Mucosa of stomach (tissue), 1 donor: ENCODE measurements around the gene POMP.
A peak's percentile ranks its signal among the peaks of the same experiment; 100 is the strongest.

Experiments
- H3K27me3 ChIP-seq: one replicate; pipeline ENCODE4 v1.7.0; 2013; ENCODE audit warnings: mild to moderate bottlenecking, low read length; ENCODE audit not compliant: control insufficient read depth, insufficient read depth
- H3K36me3 ChIP-seq: one replicate; pipeline ENCODE4 v1.7.0; 2013; ENCODE audit warnings: low read length; ENCODE audit not compliant: control insufficient read depth, insufficient read depth
- H3K4me1 ChIP-seq: one replicate; pipeline ENCODE4 v1.7.0; 2013; ENCODE audit warnings: mild to moderate bottlenecking, low read length; ENCODE audit not compliant: control insufficient read depth, insufficient read depth
- H3K4me3 ChIP-seq: one replicate; pipeline ENCODE4 v1.7.0; 2013; ENCODE audit warnings: low read length
- H3K9ac ChIP-seq: one replicate; pipeline ENCODE4 v1.7.0; 2013; ENCODE audit warnings: mild to moderate bottlenecking, low read length, moderate library complexity
- H3K9me3 ChIP-seq: one replicate; pipeline ENCODE4 v1.7.0; 2013; ENCODE audit warnings: mild to moderate bottlenecking, low read length, moderate library complexity; ENCODE audit not compliant: control insufficient read depth
- donor health status: Pancreatic carcinoma.

The POMP gene

DNA sequence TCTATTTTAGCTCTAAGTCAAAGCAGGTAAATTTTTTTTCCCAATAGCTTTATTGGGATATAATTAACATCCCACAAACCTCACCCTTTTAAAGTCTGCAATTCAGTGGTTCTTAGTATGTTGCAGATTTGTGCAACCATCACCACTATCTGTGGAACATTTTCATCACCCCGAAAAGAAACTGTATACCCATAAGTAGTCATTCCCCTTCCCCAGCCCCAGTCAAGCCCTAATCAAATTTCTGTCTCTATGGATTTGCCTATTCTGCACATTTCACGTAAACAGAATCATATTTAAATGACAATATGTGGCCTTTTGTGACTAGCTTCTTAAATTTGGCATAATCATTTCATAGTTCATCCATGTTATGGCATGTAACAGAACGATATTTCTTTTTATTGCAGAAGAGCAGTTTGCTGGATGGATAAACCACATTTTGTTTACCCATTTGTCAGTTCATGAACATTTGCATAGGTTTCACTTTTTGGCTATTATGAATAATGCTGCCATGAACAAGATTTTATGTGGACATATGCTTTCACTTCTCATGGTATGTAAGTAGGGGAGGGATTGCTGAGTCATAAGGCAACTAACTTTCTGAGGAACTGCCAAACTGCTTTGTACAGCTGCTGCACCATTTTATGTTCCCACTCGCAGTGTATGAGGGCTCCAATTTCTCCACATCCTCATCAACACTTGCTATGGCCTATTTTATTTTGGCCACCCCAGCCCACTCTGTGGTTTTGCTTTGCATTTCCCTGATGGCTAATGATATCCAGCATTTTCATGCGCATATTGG, 48.9 kb downstream of the POMP start:
- Histone ChIP-seq H3K4me1 (peaks cover 5% of the 10 kb centered on the region), H3K9me3 (no peaks in the 10 kb centered on the region), H3K9ac (no peak overlapping the region), H3K27me3 (no peaks in the 10 kb centered on the region), H3K36me3 (no peaks in the 10 kb centered on the region), H3K4me3 (no peak overlapping the region)

- H3K36me3 ChIP-seq: no peaks in the 10 kb centered on the region
- H3K27me3 ChIP-seq: no peaks in the 10 kb centered on the region
- no peaks in the 10 kb centered on the region for H3K9me3 ChIP-seq
- no peak overlapping the region for H3K4me3 ChIP-seq
- peaks cover 5% of the 10 kb centered on the region for H3K4me1 ChIP-seq
- no peak overlapping the region for H3K9ac ChIP-seq
Measured at GRCh38 chr13:28710161-28710560, 51.2 kb downstream of the POMP start.

- Histone ChIP-seq H3K9ac (no peak overlapping the region), H3K27me3 (no peaks in the 10 kb centered on the region), H3K36me3 (no peaks in the 10 kb centered on the region), H3K9me3 (no peaks in the 10 kb centered on the region), H3K4me1 (peaks cover 18% of the 10 kb centered on the region), H3K4me3 (no peak overlapping the region)
Measured at GRCh38 chr13:28714651-28715050, 55.7 kb downstream of the POMP start.

- H3K36me3 ChIP-seq: no peaks in the 10 kb centered on the region
- H3K4me3 ChIP-seq: no peak overlapping the region
- H3K9ac ChIP-seq: no peak overlapping the region
- no peaks in the 10 kb centered on the region for H3K27me3 ChIP-seq
- no peaks in the 10 kb centered on the region for H3K9me3 ChIP-seq
- peaks cover 14% of the 10 kb centered on the region for H3K4me1 ChIP-seq
Measured at GRCh38 chr13:28716511-28716910, 57.6 kb downstream of the POMP start.

DNA sequence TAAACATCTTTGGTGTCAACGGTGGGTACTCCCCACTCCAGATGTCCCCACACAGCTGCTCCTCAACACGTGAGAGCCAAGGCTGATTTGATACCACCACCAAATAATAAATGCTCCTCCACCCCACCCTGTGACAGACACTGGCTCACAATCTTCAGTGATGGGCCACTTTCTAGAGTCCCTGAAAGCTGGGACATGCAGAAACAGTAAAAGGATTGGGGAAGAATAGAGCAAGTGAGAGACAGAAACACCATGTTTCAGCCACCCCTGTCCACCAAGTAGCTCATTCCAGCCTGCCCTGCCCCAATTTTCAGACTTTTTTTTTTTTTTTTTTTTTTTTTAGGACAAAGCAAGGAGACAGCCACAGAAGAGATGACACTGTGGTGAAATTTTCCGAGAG, 58.2 kb downstream of the POMP start:
- no peaks in the 10 kb centered on the region for H3K36me3 ChIP-seq
- peaks cover 14% of the 10 kb centered on the region for H3K4me1 ChIP-seq
- H3K4me3 ChIP-seq: no peak overlapping the region
- H3K9me3 ChIP-seq: no peaks in the 10 kb centered on the region
- no peak overlapping the region for H3K9ac ChIP-seq
- no peaks in the 10 kb centered on the region for H3K27me3 ChIP-seq

- Histone ChIP-seq H3K9ac (peak overlapping the region; percentile 76), H3K9me3 (no peaks in the 10 kb centered on the region), H3K27me3 (no peaks in the 10 kb centered on the region), H3K4me3 (peak overlapping the region; percentile 82), H3K4me1 (peaks cover 14% of the 10 kb centered on the region), H3K36me3 (no peaks in the 10 kb centered on the region)
Measured at GRCh38 chr13:28718196-28718542, 59.2 kb downstream of the POMP start.

DNA sequence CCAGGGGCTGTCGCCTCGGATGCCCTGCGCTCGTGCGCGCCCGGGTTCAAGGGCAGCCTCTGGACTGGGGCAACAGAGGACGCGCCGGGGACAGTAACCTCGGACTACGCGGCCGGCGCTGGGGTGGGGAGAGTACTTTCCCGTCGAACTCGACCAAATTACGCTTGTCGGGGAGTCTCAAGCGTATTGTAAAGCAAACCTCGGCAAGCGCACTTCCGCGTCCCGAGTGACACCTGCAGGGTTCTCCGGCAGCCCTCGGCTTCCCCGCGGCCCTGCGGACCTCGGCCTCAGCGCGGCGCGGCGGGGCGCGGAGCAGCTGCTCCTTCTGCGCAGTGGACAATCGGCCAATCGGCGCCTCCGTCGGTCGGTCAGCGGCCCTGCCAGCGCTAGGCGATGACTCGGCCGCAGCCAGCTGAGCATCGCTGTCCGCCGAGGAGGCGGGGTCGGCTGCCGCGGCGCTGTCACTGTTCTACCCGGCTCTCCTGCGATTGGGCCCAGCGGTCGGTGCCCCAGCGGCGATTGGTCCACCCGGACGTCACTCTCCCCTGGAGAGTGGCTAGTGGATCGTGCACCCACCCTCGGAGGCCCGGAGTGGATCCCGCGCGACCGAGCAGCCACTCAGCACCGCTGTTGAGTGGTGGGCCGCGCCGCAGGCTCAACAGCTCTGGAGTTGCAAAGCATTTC, 59.8 kb downstream of the POMP start, which contains the start of gene SLC46A3:
Gene SLC46A3 (minus strand): TSS at position 428 of the 684 bp plus-strand sequence. CDS start 972 bp downstream, outside the sequence.
- H3K9me3 ChIP-seq: no peaks in the 10 kb centered on the region
- H3K27me3 ChIP-seq: no peaks in the 10 kb centered on the region
- H3K4me1 ChIP-seq: peaks cover 14% of the 10 kb centered on the region
- peak within 1 kb of the TSS; percentile 76 for H3K9ac ChIP-seq
- H3K4me3 ChIP-seq: peak within 1 kb of the TSS; percentile 82
- H3K36me3 ChIP-seq: no peaks in the 10 kb centered on the region

GRCh38 chr13:28719227-28720055, 60.5 kb downstream of the POMP start:
- H3K27me3 ChIP-seq: no peaks in the 10 kb centered on the region
- peaks cover 14% of the 10 kb centered on the region for H3K4me1 ChIP-seq
- no peaks in the 10 kb centered on the region for H3K36me3 ChIP-seq
- peak overlapping the region; percentile 52 for H3K9ac ChIP-seq
- peak overlapping the region; percentile 82 for H3K4me3 ChIP-seq
- no peaks in the 10 kb centered on the region for H3K9me3 ChIP-seq

- Histone ChIP-seq H3K4me1 (peaks cover 6% of the 10 kb centered on the region), H3K4me3 (no peak overlapping the region), H3K36me3 (no peaks in the 10 kb centered on the region), H3K27me3 (no peaks in the 10 kb centered on the region), H3K9me3 (no peaks in the 10 kb centered on the region), H3K9ac (no peak overlapping the region)
Measured at GRCh38 chr13:28723806-28724205, 64.9 kb downstream of the POMP start.

DNA sequence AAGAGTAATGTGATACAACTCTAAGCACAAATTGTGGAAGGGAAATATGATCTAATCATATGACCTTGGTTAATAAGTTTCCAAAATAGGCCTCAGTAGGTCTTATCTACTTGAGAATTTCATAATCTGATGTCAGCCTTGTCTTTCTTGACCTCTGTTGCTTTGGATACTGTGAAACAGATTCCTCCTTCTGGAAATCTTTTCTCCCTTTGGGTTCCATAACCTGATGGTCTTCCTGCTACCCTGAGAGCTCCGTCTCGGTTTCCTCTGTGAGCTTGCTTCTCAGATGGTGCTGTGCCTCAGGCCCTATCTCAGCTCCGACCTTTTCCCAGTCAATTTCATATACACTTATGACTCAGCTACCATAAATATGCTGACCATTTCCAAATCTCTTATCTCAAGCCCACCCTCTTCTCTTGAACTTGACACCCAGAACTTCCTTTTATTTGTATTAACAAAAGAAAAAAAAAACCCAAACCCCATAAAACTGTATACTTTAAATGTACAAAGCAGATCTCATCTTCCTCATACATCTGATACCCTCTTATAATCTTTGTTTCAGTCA, 66.2 kb downstream of the POMP start:
- no peaks in the 10 kb centered on the region for H3K9me3 ChIP-seq
- no peaks in the 10 kb centered on the region for H3K36me3 ChIP-seq
- no peak overlapping the region for H3K4me3 ChIP-seq
- H3K27me3 ChIP-seq: no peaks in the 10 kb centered on the region
- no peaks in the 10 kb centered on the region for H3K4me1 ChIP-seq
- no peak overlapping the region for H3K9ac ChIP-seq
